ENCODE results near the gene CDC14C.
"Not testable (repeated sequence)": the region's sequence is repeated elsewhere in the genome, so short reads cannot be mapped to it uniquely, and the experiment has no call there.

The CDC14C gene

DNA sequence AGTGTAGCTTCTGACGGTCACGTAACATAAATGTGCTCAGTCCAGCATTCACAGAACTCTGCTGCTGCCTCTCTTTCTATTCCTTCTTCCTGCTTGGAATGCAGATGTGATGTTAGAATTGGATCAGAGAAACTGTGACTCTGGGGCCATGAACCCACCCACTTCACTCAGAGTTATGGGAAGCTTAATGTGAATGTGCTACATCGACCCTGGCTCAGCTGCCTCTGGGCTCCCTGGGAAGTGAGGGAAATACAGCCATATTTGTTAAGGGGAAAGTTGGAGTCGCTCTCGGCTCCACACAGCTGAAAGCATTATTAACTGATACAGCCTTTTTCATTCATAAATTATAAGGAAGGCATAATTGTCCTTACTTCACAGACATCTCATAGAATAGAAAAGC is 14.5 kb upstream of the CDC14C start:
- not testable (repeated sequence) for H3K9ac ChIP-seq (ENCODE audit: low read depth in 1 of 2, low read length in 2 of 2); H3K9me3 ChIP-seq (ENCODE audit: control insufficient read depth in 2 of 2, low read length in 2 of 2); H3K4me3 ChIP-seq (ENCODE audit: low read length in 2 of 2); H3K36me3 ChIP-seq (ENCODE audit: control insufficient read depth in 2 of 2, insufficient read depth in 2 of 2, low read length in 2 of 2); H3K27ac ChIP-seq (ENCODE audit: low read depth in 2 of 2, low read length in 2 of 2); H3K27me3 ChIP-seq (ENCODE audit: control insufficient read depth in 2 of 2, insufficient read depth in 2 of 2, low read length in 2 of 2); H3K4me1 ChIP-seq (ENCODE audit: control insufficient read depth in 2 of 2, insufficient read depth in 2 of 2, low read length in 2 of 2)

DNA sequence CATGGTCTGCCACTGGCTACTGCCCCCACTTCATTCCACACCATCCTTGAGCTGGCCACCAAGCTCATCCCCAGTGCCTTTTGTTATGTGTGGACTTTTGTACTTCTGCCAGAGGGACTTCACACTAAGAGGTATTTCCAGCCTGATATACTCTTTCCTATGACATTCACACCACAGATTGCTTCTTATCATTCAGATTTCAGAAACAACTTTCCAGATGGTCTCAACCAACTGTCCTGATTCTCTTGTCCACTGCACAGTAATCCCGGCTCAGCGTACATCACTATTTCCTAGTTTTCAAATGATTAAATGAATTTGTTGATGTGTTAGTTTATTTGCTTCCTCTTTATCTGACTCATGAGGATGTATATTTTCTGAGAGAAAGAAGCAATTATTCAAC is 7.1 kb downstream of the CDC14C start:
- H3K9me3 ChIP-seq (ENCODE audit: control insufficient read depth in 2 of 2, low read length in 2 of 2): peaks cover 0 to 4% of the 10 kb centered on the region in 2 donors
- H3K27ac ChIP-seq (ENCODE audit: low read depth in 2 of 2, low read length in 2 of 2): no peak overlapping the region
- H3K27me3 ChIP-seq (ENCODE audit: control insufficient read depth in 2 of 2, insufficient read depth in 2 of 2, low read length in 2 of 2): no peaks in the 10 kb centered on the region
- no peak overlapping the region for H3K9ac ChIP-seq (ENCODE audit: low read depth in 1 of 2, low read length in 2 of 2)
- no peaks in the 10 kb centered on the region for H3K4me1 ChIP-seq (ENCODE audit: control insufficient read depth in 2 of 2, insufficient read depth in 2 of 2, low read length in 2 of 2)
- H3K36me3 ChIP-seq (ENCODE audit: control insufficient read depth in 2 of 2, insufficient read depth in 2 of 2, low read length in 2 of 2): no peaks in the 10 kb centered on the region
- H3K4me3 ChIP-seq (ENCODE audit: low read length in 2 of 2): no peak overlapping the region

DNA sequence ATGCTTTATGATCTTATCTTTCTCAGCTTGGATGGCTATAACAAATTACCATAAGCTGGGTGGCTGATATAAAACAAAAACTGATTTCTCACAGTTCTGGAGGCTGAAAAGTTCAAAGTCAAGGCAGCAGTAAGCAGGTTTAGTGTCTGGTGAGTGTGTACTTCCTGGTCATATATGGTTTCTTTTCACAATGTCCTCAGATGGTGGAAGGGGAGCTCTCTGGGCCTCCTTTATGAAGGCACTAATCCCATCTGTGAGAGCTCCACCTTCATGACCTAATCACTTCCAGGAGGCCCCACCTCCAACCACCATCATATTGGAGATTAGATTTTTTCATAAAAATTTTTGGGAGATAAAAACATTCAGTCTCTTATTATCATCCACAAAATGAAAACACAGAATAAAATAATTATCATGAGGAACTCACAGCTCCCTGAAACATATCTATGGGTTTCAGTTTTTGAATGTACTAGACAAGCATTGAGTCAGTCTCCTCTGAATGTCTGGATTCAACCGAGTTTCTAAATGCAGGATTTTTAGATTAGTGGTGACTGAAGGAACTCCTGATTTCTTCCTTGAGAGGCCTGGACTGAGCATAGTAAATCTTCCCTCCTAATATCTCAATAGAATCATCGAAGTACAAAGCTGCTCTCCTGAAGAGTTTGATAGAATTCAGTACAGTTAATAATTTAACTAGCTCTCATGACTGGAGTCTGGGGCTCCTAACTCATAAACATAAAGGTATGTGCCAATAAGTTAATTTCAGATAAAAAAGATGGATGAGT is 8.0 kb downstream of the CDC14C start:
- no peaks in the 10 kb centered on the region for H3K36me3 ChIP-seq (ENCODE audit: control insufficient read depth in 2 of 2, insufficient read depth in 2 of 2, low read length in 2 of 2)
- H3K27ac ChIP-seq (ENCODE audit: low read depth in 2 of 2, low read length in 2 of 2): no peak overlapping the region
- H3K4me3 ChIP-seq (ENCODE audit: low read length in 2 of 2): no peak overlapping the region
- H3K9me3 ChIP-seq (ENCODE audit: control insufficient read depth in 2 of 2, low read length in 2 of 2): peaks cover 0 to 4% of the 10 kb centered on the region in 2 donors
- H3K27me3 ChIP-seq (ENCODE audit: control insufficient read depth in 2 of 2, insufficient read depth in 2 of 2, low read length in 2 of 2): no peaks in the 10 kb centered on the region
- no peaks in the 10 kb centered on the region for H3K4me1 ChIP-seq (ENCODE audit: control insufficient read depth in 2 of 2, insufficient read depth in 2 of 2, low read length in 2 of 2)
- no peak overlapping the region for H3K9ac ChIP-seq (ENCODE audit: low read depth in 1 of 2, low read length in 2 of 2)

DNA sequence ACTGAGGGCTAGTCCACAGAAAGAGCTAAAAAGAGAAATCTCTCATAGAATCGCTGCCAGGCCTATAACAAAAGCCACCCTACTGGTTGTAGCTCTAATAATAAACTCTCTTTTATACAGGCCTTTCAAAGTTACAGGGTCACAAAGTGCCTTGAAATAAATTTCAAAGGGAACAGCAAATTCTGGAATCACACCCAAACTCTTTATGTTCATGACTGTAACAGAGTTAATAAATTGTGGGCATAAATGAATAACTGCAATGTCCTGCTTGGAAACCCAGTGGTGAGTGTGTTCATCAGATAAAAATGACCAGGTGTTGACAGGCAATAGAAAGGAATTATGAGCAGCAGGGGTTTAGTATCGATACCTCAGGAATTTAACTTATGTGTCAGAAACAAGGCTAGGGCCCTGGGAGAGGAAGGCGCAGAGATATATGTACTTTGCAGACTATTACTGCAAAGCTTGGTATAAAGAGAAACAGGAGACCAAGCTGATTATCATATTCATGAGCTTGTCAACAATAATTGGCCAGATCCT is 9.3 kb downstream of the CDC14C start:
- H3K9me3 ChIP-seq (ENCODE audit: control insufficient read depth in 2 of 2, low read length in 2 of 2): peaks cover 0 to 4% of the 10 kb centered on the region in 2 donors
- no peak overlapping the region for H3K4me3 ChIP-seq (ENCODE audit: low read length in 2 of 2)
- no peaks in the 10 kb centered on the region for H3K36me3 ChIP-seq (ENCODE audit: control insufficient read depth in 2 of 2, insufficient read depth in 2 of 2, low read length in 2 of 2)
- no peak overlapping the region for H3K27ac ChIP-seq (ENCODE audit: low read depth in 2 of 2, low read length in 2 of 2)
- H3K27me3 ChIP-seq (ENCODE audit: control insufficient read depth in 2 of 2, insufficient read depth in 2 of 2, low read length in 2 of 2): no peaks in the 10 kb centered on the region
- no peaks in the 10 kb centered on the region for H3K4me1 ChIP-seq (ENCODE audit: control insufficient read depth in 2 of 2, insufficient read depth in 2 of 2, low read length in 2 of 2)
- no peak overlapping the region for H3K9ac ChIP-seq (ENCODE audit: low read depth in 1 of 2, low read length in 2 of 2)

DNA sequence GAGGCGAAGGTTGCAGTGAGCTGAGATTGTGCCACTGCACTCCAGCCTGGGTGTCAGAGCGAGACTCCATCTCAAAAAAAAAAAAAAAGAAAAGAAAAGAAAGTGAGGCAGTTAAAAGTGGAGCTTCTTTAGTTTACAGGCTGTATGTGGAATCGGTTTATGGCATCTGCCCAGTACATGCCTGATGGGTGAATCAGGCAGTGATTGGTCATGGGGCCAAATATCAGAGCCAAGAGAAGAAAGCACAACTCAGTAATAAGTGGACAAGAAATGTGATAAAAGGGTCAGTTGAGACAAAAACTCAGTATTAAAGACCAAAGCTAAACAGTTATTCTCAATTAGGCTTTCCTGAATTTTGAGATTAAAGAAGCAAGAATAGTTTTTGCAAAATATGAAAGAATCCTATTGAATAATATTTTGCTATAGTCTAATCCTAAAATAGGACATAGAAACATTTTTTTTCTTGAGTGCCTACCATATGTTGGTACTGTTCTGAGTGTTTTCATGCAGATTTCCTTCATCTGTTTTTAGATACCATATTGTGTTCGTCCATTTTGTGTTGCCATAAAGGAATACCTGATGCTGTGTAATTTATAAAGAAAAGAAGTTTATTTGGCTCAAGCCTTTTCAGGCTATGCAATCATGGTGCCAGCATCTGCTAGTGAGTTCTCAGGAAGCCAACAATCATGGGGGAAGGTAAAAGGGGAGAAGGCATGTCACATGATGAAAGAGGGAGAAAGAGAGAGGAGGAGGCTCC is 14.4 kb downstream of the CDC14C start:
- Histone ChIP-seq H3K4me3 (ENCODE audit: low read length in 2 of 2) (no peak overlapping the region), H3K4me1 (ENCODE audit: control insufficient read depth in 2 of 2, insufficient read depth in 2 of 2, low read length in 2 of 2) (no peaks in the 10 kb centered on the region), H3K27me3 (ENCODE audit: control insufficient read depth in 2 of 2, insufficient read depth in 2 of 2, low read length in 2 of 2) (no peaks in the 10 kb centered on the region), H3K36me3 (ENCODE audit: control insufficient read depth in 2 of 2, insufficient read depth in 2 of 2, low read length in 2 of 2) (no peaks in the 10 kb centered on the region), H3K9me3 (ENCODE audit: control insufficient read depth in 2 of 2, low read length in 2 of 2) (no peaks in the 10 kb centered on the region), H3K9ac (ENCODE audit: low read depth in 1 of 2, low read length in 2 of 2) (no peak overlapping the region), H3K27ac (ENCODE audit: low read depth in 2 of 2, low read length in 2 of 2) (no peak overlapping the region)

DNA sequence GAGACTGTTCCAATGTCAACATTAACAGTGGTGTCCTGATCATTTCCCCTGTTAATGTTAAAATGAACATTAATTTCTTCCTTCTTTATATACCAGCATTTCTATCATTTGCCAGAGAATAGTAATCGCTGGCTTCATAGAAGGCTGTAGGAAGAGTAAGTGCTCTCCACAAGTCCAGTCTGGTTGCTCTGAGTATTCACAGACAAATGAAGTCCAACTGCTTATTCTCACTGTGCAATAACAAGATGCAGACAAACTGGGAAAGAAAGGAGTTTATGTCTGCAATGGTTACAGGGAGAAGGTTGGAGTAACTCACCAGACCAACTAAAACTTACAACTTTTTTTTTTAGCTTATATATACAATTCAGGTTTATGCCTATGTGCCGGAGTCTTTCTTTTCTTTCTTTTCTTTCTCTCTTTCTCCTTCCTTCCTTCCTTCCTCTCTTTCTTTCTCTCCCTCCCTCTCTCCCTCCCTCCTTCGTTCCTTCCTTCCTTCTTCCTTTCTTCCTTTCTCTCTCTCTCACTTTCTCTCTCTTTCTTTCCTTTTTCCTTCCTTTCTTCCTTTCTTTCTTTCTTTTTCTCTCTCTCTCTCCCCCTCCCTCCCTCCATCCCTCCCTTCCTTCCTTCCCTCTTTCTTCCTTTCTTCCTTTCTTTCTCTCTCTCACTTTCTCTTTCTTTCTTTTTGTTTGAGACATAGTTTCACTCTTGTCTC is 19.1 kb downstream of the CDC14C start:
- no peak overlapping the region for H3K4me3 ChIP-seq (ENCODE audit: low read length in 2 of 2)
- H3K27ac ChIP-seq (ENCODE audit: low read depth in 2 of 2, low read length in 2 of 2): no peak overlapping the region
- H3K4me1 ChIP-seq (ENCODE audit: control insufficient read depth in 2 of 2, insufficient read depth in 2 of 2, low read length in 2 of 2): no peaks in the 10 kb centered on the region
- H3K36me3 ChIP-seq (ENCODE audit: control insufficient read depth in 2 of 2, insufficient read depth in 2 of 2, low read length in 2 of 2): no peaks in the 10 kb centered on the region
- H3K9me3 ChIP-seq (ENCODE audit: control insufficient read depth in 2 of 2, low read length in 2 of 2): no peaks in the 10 kb centered on the region
- no peak overlapping the region for H3K9ac ChIP-seq (ENCODE audit: low read depth in 1 of 2, low read length in 2 of 2)
- no peaks in the 10 kb centered on the region for H3K27me3 ChIP-seq (ENCODE audit: control insufficient read depth in 2 of 2, insufficient read depth in 2 of 2, low read length in 2 of 2)

DNA sequence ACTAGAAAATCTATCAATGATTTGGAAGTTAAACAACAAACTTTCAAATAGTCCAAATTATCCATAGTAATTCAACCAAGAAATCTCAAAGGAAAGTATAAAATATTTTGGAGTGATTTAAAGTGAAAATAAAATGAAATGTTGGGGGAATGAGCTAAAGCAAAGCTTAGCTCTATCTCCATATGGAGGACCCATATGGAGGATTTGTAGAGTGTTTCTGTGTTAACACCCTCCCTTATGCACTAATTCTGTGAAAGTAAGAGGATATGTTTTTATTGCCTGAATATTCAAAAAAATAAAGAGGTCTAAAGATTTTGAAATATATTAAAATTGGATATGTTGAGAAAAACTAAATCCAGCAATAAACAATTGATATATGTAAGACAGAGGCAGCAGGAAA is 31.6 kb downstream of the CDC14C start:
- no peaks in the 10 kb centered on the region for H3K9me3 ChIP-seq (ENCODE audit: control insufficient read depth in 2 of 2, low read length in 2 of 2)
- H3K4me1 ChIP-seq (ENCODE audit: control insufficient read depth in 2 of 2, insufficient read depth in 2 of 2, low read length in 2 of 2): no peaks in the 10 kb centered on the region
- no peak overlapping the region for H3K4me3 ChIP-seq (ENCODE audit: low read length in 2 of 2)
- no peak overlapping the region for H3K9ac ChIP-seq (ENCODE audit: low read depth in 1 of 2, low read length in 2 of 2)
- H3K36me3 ChIP-seq (ENCODE audit: control insufficient read depth in 2 of 2, insufficient read depth in 2 of 2, low read length in 2 of 2): no peaks in the 10 kb centered on the region
- no peak overlapping the region for H3K27ac ChIP-seq (ENCODE audit: low read depth in 2 of 2, low read length in 2 of 2)
- no peaks in the 10 kb centered on the region for H3K27me3 ChIP-seq (ENCODE audit: control insufficient read depth in 2 of 2, insufficient read depth in 2 of 2, low read length in 2 of 2)

DNA sequence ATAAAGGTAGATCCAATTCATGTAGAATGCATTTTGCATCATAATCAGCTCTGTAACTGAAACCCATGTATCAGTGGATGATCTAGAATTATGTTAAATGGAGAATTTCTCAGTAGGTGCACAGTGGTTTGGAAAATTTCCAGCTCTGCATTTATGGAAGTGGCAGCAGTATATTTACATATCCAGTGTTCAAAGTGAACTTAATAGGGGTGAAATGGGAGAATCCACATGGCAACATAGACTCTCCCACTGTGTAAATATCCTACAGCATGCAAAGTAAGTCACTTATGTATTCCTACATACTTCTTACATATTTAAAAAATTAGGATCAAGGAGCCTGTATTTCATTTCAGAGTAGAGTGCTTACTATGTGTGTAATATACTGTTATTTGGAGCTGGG is 35.3 kb downstream of the CDC14C start:
- H3K9me3 ChIP-seq (ENCODE audit: control insufficient read depth in 2 of 2, low read length in 2 of 2): no peaks in the 10 kb centered on the region
- no peak overlapping the region for H3K4me3 ChIP-seq (ENCODE audit: low read length in 2 of 2)
- no peak overlapping the region for H3K9ac ChIP-seq (ENCODE audit: low read depth in 1 of 2, low read length in 2 of 2)
- no peak overlapping the region for H3K27ac ChIP-seq (ENCODE audit: low read depth in 2 of 2, low read length in 2 of 2)
- no peaks in the 10 kb centered on the region for H3K36me3 ChIP-seq (ENCODE audit: control insufficient read depth in 2 of 2, insufficient read depth in 2 of 2, low read length in 2 of 2)
- no peaks in the 10 kb centered on the region for H3K27me3 ChIP-seq (ENCODE audit: control insufficient read depth in 2 of 2, insufficient read depth in 2 of 2, low read length in 2 of 2)
- no peaks in the 10 kb centered on the region for H3K4me1 ChIP-seq (ENCODE audit: control insufficient read depth in 2 of 2, insufficient read depth in 2 of 2, low read length in 2 of 2)

DNA sequence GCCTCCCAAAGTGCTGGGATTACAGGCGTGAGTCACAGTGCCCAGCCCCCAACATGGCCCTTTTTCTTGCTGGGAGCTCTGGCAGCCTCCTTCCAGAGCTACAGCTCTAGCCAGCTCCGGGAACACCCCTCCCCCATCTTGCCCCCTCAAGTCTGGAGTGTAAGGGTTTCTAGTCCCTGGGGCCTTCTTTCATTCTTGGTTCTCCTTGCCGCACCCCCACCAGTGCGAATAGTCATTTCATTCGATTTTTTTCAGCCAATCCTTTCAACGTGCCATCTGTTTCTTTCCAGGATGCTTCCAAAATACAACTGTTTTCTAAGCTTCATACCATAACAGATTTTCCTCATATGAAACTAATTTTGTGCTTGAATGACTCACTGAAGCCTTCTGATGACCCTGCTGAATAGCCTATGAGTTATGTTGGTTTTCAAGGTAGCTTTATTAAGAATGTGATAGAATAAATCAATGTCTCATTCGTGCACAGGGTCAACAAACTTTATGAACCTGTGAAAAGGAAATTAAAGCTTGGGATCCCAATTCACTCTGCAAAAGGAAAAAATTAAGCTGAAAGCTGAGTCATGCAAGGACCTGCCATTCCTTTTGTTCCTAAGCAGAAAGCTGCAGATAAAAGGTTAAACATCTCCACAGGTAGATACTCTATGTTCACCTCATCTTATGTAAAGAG is 38.6 kb downstream of the CDC14C start:
- H3K27ac ChIP-seq (ENCODE audit: low read depth in 2 of 2, low read length in 2 of 2): no peak overlapping the region
- no peaks in the 10 kb centered on the region for H3K27me3 ChIP-seq (ENCODE audit: control insufficient read depth in 2 of 2, insufficient read depth in 2 of 2, low read length in 2 of 2)
- H3K4me1 ChIP-seq (ENCODE audit: control insufficient read depth in 2 of 2, insufficient read depth in 2 of 2, low read length in 2 of 2): no peaks in the 10 kb centered on the region
- H3K36me3 ChIP-seq (ENCODE audit: control insufficient read depth in 2 of 2, insufficient read depth in 2 of 2, low read length in 2 of 2): no peaks in the 10 kb centered on the region
- no peaks in the 10 kb centered on the region for H3K9me3 ChIP-seq (ENCODE audit: control insufficient read depth in 2 of 2, low read length in 2 of 2)
- no peak overlapping the region for H3K4me3 ChIP-seq (ENCODE audit: low read length in 2 of 2)
- no peak overlapping the region for H3K9ac ChIP-seq (ENCODE audit: low read depth in 1 of 2, low read length in 2 of 2)

Data from mucosa of rectum (tissue), 2 donors.